Kidney tubule cell (primary cell): ENCODE data around the gene MSH5.

ENCODE experiments used
- DNase-seq: peaks from one replicate; pipeline ENCODE4 v3.0.0-alpha.2; 2018; ENCODE audit warnings: low spot score

Gene MSH5

GRCh38 chr6:31713465-31713864, 26.3 kb upstream of the MSH5 start:
- DNase-seq: no peak

GRCh38 chr6:31713991-31714684, 25.7 kb upstream of the MSH5 start:
- no peak for DNase-seq

- no peak for DNase-seq
Measured at GRCh38 chr6:31715022-31715958, 24.5 kb upstream of the MSH5 start, which contains the start of gene LY6G6D. TSS of gene LY6G6D (plus strand) at chr6:31715348. CDS start at chr6:31715356, 8 bp downstream.

DNA sequence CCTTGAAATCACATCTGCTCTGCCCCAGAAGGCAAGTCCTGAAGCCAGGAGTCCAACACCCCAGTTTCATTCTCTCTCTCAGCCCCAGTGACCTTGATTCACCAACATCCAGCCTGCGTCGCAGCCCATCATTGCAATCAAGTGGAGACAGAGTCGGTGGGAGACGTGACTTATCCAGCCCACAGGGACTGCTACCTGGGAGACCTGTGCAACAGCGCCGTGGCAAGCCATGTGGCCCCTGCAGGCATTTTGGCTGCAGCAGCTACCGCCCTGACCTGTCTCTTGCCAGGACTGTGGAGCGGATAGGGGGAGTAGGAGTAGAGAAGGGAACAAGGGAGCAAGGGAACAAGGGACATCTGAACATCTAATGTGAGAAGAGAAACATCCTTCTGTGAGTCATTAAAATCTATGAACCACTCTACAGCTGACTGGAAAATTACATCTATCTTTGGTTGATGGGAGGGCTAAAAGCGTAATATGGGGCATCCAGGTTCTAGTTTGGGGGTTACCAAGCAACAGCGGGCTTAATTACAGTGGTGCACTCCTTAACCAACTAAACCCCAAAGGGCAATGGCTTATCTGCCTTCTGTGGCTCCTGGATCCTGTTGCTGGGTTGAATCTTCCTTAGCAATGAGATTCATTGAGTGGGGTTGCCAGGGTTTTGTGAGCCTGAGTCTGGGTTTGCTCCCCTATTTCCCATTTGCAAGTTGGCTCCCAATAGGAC, 22.1 kb upstream of the MSH5 start:
- peak; percentile 48 for DNase-seq

- DNase-seq: no peak
Measured at GRCh38 chr6:31718265-31718664, 21.5 kb upstream of the MSH5 start.

DNA sequence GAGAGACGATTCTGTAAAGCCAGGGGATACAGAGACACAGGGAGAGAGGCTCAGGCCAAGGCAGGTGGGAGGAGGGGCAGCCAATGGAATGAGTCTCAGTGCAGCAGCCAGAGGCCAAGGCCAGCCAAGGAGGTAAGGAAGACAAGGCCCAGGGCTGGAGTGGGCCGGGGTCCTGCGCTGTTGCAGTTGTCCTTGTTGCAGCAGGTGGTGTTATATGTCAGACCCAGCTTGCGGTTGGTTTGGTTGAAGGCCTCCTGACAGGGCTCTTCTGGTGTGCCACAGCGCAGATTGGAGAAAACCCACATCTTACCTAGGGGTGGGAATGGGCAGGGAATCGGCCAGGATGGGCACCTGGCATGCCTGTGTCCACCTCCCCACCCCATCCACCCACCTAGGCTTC, 20.8 kb upstream of the MSH5 start:
- DNase-seq: no peak

- DNase-seq: no peak
Measured at GRCh38 chr6:31720196-31720770, 19.5 kb upstream of the MSH5 start.

- DNase-seq: no peak
Measured at GRCh38 chr6:31721351-31722020, 18.3 kb upstream of the MSH5 start, which contains the start of gene LY6G6C. TSS of gene LY6G6C (minus strand) at chr6:31721746. CDS start at chr6:31721679, 67 bp downstream.

- no peak for DNase-seq
Measured at GRCh38 chr6:31722173-31722572, 17.6 kb upstream of the MSH5 start.

DNA sequence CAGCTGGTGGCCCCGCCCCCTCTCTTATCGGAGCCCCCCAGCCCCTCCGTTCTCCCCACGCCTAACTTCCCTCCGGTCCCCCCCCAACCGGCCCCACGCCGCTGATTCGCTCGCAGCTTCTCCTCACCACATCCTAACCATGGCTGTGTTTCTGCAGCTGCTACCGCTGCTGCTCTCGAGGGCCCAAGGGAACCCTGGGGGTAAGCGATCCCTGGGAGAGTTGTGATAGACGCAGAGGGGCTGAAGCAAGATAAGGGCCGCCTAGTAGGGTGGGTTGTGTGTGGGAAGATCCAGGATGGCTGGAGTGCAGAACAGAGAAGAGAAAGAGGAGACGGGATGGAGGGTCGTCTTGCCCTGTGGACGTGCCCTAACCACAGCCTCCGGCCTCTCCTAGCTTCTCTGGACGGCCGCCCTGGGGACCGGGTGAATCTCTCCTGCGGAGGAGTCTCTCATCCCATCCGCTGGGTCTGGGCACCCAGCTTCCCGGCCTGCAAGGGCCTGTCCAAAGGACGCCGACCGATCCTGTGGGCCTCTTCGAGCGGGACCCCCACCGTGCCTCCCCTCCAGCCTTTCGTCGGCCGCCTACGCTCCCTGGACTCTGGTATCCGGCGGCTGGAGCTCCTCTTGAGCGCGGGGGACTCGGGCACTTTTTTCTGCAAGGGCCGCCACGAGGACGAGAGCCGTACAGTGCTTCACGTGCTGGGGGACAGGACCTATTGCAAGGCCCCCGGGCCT, 16.4 kb upstream of the MSH5 start, which contains the start of gene MPIG6B:
Gene MPIG6B, plus strand, starts transcription at position 129 of the 735 bp plus-strand sequence. Its CDS starts 11 bp downstream, at position 140.
- DNase-seq: no peak

- DNase-seq: no peak
Measured at GRCh38 chr6:31723980-31724691, 15.7 kb upstream of the MSH5 start.

DNA sequence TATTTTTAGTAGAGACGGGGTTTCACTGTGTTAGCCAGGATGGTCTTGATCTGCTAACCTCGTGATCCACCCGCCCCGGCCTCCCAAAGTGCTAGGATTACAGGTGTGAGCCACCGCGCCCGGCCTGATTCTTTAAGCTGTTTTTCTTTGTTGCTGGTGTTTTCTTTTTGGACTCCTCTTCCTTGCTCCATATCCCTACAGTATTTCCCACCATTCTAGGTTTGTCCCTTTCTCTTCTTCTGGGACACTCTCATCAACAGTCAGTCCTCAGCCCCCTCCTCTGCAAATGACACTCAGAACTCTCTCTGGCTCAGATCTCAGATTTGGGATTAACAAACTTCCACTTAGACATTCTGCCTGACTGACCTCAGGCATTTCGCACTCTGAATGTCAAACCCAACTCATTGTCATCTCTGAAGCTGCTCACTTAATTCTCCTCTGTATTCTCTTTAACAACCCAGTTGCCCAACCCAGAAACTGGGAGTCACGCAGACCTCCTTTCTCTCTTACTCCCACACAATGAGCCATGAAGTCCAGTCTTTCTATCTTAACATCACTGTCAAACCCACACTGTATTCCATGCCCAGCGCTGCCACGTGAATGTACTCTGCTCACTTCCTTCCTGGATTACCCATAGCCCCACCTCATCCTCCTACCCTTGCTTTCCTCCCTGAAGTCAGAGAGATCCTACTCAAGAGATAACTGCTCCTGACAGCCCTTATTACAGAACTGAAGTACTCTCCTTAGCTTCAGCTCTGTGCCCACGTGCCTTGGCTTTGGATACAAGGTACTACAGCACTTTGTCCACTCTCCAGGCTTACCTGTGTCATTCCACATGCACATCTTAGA, 14.1 kb upstream of the MSH5 start:
- DNase-seq: no peak

DNA sequence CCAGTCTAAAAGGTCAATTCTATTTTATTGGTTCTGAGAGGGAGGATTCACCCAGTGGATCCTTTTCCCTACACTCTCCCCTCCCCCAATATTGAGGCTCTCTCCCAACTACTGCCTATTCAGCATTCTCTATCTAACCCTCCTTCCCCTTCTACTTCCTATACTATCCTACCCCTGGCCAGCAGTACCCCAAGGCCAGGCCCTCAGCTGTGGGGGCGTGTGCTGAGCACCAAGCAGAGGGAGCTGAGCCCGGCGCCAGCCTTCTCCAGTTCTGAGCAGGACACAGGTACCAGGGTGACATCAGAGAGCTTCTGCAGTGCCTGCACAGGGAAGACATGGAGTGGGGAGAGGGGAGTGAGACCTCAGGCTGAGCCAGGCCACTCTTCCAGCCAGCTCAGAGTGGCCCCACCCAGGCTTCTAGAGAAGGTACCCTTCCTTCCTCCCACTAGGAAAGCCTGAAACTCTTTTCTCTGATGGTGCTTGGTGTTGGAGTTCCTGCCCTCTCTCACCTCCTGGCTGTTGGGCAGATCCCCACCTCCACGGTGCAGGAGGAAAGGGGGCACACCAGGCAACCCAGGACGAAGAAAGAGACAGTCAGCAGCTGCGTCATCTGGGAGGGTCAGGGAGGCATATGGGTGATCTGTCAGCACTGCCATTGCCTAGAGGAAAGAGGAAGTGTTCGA, 12.6 kb upstream of the MSH5 start:
- DNase-seq: no peak

DNA sequence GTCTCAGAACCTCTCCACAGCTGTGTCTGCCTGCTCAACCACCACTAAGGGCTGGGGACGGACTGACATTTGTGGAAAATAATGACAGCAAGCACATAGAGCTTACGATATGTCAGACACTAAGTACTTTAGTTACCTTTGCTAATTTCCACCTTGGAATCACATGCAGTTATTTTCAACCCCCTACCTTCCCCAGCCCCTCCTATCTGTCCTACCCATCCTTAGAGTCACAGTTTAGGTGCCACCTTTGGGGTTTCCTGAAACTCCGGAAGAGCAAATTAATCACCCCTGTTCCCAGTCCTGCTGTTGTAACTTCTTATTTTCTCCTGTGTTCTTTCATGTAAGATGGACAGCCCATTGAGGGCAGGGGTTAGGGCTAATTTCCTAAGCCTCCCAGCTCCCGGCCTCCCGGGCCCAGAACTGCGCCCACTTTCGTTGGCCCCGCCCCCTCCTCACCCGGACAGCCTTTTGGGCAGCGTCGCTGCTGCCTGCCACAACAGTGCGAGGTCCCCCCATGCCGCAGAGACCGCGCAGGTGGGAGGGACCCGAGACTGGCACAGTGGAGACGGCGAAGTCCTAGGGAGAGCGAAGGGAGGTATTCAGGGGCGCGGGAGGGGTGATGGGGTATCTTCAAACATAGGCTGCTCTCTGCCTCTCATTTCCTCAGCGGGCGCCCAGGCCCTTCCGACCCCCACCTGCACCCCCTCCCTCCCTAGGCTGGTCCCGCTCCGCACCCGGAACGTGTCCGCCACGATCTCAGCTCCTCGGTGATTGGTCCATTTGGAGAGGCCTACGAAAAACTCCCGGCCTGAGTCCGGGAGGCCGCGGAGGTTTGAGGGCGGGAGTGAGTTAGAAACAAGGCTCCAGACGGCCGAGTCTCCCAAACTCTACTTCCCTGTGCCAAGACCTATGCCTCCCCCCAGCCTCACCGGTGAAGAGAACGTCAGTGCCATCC, 11.8 kb upstream of the MSH5 start:
- no peak for DNase-seq

GRCh38 chr6:31728767-31729514, 10.9 kb upstream of the MSH5 start, which contains the start of gene DDAH2:
TSS of gene DDAH2 (minus strand) at chr6:31729299. CDS start at chr6:31729161, 138 bp downstream.
- no peak for DNase-seq

GRCh38 chr6:31729515-31729978, 10.3 kb upstream of the MSH5 start:
- DNase-seq: peak; percentile 87
